NB4 (cell line): ENCODE data around the gene ADAMTS2.

Source experiments
- DNase-seq: peaks from one replicate; pipeline ENCODE4 v3.0.0; 2010; ENCODE audit warnings: low read depth
- H3K4me3 ChIP-seq: one replicate; pipeline ENCODE4 v1.5.1; 2011; ENCODE audit warnings: mild to moderate bottlenecking, low read depth, low read length, moderate library complexity
- MYC ChIP-seq: IDR thresholded peaks from 2 replicates; pipeline ENCODE4 v1.6.1; 2011; ENCODE audit warnings: low read depth, low read length
- POLR2A ChIP-seq: IDR thresholded peaks from 2 replicates; pipeline ENCODE4 v1.6.1; 2011; ENCODE audit warnings: mild to moderate bottlenecking; ENCODE audit not compliant: insufficient read length; ENCODE audit errors: extremely low read depth
- TF ChIP-seq, protein P1 (sequence below): IDR thresholded peaks from 2 replicates; pipeline ENCODE4 v1.6.1; 2011; ENCODE audit warnings: low read depth, low read length
- TF ChIP-seq, protein P2 (sequence below): IDR thresholded peaks from one replicate; pipeline ENCODE4 v1.5.1; 2012; ENCODE audit warnings: low read depth, low read length

The ADAMTS2 gene

DNA sequence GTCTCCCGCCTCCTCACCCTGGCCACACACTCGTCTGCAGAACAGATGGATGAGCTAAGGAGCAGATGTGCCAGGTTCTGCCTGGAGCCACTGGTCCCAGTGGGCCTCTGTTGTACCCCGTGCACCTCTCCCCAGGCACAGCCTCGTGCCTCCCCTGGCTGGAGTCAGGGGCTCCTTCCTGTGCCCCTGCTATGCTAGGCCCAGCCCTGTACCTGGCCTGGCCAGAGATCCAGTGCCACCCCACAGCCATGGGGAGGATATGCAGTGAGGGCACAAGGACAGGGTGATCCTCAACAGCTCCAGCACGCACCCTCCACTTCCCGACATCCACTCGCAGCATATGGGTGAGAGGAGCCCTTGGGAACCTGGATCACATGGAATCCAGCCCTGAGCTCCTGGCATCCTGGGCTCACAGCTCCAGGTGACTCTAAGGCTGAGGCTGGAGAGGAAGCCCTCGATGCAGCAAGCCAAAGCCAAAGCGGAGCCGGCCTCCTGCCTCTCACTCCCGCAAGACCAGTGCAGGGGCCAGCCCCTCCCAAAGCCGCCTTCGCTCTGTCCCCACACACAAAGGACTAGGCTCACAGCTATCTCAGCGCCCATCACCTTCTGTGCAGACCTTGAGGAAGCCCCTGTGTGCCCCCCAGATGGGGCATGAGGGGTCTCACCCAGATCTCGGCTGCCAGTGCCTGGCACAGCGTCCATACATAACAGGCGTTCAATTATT is 23.7 kb upstream of the ADAMTS2 start:
- DNase-seq: no peak
- TF ChIP-seq, protein P1, sequence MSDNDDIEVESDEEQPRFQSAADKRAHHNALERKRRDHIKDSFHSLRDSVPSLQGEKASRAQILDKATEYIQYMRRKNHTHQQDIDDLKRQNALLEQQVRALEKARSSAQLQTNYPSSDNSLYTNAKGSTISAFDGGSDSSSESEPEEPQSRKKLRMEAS: no peak
- no peak for TF ChIP-seq MYC
- TF ChIP-seq POLR2A: no peak
- TF ChIP-seq, protein P2, sequence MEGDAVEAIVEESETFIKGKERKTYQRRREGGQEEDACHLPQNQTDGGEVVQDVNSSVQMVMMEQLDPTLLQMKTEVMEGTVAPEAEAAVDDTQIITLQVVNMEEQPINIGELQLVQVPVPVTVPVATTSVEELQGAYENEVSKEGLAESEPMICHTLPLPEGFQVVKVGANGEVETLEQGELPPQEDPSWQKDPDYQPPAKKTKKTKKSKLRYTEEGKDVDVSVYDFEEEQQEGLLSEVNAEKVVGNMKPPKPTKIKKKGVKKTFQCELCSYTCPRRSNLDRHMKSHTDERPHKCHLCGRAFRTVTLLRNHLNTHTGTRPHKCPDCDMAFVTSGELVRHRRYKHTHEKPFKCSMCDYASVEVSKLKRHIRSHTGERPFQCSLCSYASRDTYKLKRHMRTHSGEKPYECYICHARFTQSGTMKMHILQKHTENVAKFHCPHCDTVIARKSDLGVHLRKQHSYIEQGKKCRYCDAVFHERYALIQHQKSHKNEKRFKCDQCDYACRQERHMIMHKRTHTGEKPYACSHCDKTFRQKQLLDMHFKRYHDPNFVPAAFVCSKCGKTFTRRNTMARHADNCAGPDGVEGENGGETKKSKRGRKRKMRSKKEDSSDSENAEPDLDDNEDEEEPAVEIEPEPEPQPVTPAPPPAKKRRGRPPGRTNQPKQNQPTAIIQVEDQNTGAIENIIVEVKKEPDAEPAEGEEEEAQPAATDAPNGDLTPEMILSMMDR: no peak
- H3K4me3 ChIP-seq: no peak overlapping the region

DNA sequence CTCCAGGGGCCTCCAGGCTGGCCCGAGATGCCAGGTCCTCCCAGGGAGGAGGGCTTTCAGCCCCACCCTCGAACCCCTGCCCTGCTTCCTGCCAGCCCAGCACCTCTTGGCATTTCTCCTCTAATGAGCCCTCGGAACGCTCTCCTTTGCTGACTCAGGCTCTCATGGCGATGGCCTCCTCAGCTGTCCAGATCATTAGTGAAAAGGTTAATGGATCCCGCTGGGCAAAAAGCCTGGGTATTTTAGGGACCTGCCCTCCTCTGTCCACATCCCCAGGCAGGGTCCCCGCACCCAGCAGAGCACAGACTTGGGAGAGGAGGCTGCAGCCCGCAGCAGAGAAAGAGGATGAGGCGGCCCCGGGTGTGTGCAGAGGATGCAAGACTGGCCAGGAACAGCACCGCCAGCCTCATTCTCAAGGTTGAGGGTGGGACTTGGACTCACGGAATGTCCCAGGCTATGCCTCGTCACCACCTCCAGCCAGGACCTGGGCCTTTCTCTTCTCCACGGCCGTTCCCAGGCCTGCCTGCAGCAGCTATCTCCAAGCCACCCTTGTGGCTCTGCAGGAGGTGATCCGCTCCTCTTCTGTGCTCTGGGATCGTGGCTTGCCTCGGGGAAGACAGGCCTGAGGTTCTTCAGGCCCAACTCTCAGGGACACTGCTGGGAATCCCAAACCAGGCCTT is 23.0 kb upstream of the ADAMTS2 start:
- H3K4me3 ChIP-seq: no peak overlapping the region
- DNase-seq: no peak
- TF ChIP-seq, protein P2: no peak
- TF ChIP-seq, protein P1: no peak
- TF ChIP-seq POLR2A (no peak), MYC (no peak)

DNA sequence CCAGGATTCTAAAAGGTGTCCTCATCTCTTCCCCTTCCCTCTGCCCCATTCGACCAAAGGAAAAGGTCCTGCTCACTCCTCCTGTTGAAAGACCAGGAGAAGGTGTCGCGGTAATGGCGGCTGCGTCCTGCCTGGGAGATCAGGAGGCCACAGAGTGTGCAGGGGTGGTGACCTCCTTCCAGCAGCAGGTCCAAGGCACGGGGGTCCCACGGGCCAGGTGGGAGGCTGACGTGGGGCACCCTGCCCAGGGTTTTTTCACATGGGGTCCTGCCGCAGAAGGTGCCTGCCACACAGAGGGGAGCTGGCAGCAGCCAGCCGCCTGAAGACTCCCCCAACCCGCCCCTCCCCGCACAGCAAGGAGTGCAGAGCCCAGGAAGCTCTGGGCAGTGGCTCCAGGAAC is 22.2 kb upstream of the ADAMTS2 start:
- no peak for DNase-seq

DNA sequence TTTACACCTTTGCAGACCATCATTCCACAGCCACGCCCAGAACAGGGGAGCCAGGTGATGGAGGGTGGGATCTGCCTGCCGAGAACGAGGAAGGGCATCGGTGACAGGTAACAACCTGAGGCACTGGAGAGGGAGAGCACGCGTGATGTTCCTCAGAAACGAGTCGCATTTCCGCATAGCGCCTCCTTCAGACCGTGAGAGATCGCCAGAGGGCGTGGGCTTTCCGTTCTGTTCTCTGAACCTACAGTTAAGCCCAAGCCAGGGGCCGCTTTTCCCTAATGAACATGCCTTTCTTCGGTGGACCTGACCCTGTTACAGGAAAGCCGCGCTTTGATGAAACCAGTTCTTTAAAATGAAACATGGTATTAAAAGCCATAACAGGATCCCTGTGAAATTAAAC is 17.1 kb upstream of the ADAMTS2 start:
- no peak for DNase-seq
- H3K4me3 ChIP-seq: no peak overlapping the region
- TF ChIP-seq, protein P2: no peak
- TF ChIP-seq POLR2A (no peak), MYC (no peak)
- TF ChIP-seq, protein P1: no peak

More for the DNA sequence above, 22.2 kb upstream of the ADAMTS2 start:
- TF ChIP-seq, protein P1: no peak
- TF ChIP-seq MYC (no peak), POLR2A (no peak)
- TF ChIP-seq, protein P2: no peak
- H3K4me3 ChIP-seq: no peak overlapping the region

DNA sequence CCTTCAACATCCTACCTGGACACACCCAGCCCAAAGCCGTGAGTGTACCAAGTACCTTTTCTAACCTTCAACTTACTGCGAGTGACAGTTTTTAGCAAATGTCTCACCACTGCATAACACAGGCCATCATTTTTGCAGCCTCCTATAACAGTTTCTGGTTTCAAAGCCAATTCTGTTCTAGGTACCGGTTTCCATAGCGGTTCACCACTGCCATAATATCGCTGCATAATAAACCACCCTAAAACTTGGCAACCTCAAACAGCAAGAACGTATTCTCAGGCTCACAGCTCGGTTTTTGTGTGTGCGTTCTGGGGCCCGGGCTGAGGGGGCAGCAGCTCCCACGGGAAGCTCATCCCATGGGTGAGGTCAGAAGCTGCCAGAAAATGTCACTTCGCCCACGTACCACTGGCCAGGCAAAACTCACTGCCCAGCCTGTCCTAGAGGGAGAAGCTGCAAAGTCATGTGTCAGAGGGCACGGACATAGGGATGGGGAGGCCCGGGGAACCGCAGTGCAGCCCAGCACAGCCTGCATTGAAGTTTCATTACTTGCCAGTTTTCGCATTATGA is 15.9 kb upstream of the ADAMTS2 start:
- DNase-seq: no peak
- TF ChIP-seq POLR2A (no peak), MYC (no peak)
- TF ChIP-seq, protein P2: no peak
- TF ChIP-seq, protein P1: no peak
- no peak overlapping the region for H3K4me3 ChIP-seq
